HG03432 (cell line): ENCODE data around the gene POLL.
"Not testable (repeated sequence)": the region's sequence is repeated elsewhere in the genome, so short reads cannot be mapped to it uniquely, and the experiment has no call there.

Source experiments
- ATAC-seq: cut with Tn5 transposase; IDR thresholded peaks from one replicate; pipeline ENCODE4 v1.9.1; 2021; ENCODE audit warnings: mild to moderate bottlenecking, moderate library complexity; ENCODE audit not compliant: unreplicated experiment

POLL gene

DNA sequence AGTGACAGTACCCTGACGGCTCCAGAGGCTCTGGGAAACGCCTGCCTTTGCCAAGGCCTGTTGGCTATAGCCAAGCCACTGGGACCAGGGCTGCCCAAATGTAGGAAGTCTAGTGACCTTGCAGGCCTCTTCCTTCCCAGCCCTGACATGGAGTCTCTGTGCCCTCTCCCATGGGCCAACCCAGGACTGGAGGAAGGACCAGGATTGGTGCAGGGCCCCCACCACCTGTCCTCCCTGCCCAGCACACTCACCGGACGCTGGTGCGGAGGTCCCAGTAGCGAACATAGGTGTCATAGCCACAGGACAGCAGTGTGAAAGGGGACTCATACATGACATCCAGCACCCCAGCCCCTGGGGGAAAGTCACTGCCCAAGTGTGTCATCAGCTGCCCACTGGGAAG, 24.0 kb upstream of the POLL start:
- ATAC-seq: no peak

- ATAC-seq: no peak
These were observed 23.2 kb upstream of the POLL start for GRCh38 chr10:101611096-101611905.

- ATAC-seq: no peak
These were observed 21.4 kb upstream of the POLL start for GRCh38 chr10:101609481-101609880.

GRCh38 chr10:101607124-101607523, 19.1 kb upstream of the POLL start:
- ATAC-seq: no peak

DNA sequence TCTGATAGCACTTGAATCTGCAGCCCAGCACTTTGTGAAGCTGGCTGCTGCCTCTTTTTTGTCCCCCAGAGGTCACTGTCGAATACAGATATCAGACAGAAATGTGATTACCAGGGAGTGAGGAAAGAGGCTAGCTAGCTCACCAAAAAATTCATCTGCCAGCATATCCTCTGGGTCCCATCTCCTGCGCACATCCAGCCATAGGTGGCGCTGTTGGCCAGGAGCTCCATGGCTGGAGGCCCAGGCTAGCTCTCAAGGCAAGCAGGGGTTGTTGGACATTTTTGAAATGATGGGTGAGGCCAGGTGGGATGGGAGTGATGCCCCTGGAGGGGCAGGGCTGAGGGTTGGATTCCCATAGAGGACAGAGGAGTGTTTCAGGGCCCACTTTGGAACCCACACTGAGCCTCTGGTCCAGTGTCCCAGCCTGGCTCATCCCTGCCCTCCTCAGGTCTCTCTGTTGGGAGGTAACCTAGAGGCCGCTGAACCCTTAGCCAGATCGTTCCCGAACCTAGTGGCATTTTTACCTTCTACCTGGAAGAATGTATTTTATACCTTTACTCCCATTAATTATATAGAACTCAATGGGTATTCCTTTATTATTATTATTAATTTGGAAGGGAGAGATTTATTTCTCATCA, 14.8 kb upstream of the POLL start:
- peak; percentile 64 for ATAC-seq

DNA sequence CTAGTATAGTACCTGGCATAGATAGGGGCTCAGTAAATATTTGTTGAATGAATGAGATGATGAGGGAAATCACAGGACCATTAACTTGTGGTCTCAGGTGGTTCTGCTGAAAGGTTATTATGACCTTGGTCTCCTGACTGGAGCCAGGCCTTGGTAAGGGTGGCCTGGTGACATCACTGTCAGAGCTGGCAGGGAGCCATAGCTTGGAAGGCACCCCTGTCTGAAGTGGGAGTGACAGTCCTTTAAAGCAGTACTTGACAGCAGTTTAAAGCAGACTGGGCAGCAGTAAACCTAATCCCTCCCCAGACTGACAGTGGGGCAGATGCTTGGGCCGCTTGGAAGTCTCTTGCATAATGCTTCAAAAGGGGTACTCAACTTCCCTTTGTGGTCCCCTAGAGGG, 13.5 kb upstream of the POLL start:
- no peak for ATAC-seq

DNA sequence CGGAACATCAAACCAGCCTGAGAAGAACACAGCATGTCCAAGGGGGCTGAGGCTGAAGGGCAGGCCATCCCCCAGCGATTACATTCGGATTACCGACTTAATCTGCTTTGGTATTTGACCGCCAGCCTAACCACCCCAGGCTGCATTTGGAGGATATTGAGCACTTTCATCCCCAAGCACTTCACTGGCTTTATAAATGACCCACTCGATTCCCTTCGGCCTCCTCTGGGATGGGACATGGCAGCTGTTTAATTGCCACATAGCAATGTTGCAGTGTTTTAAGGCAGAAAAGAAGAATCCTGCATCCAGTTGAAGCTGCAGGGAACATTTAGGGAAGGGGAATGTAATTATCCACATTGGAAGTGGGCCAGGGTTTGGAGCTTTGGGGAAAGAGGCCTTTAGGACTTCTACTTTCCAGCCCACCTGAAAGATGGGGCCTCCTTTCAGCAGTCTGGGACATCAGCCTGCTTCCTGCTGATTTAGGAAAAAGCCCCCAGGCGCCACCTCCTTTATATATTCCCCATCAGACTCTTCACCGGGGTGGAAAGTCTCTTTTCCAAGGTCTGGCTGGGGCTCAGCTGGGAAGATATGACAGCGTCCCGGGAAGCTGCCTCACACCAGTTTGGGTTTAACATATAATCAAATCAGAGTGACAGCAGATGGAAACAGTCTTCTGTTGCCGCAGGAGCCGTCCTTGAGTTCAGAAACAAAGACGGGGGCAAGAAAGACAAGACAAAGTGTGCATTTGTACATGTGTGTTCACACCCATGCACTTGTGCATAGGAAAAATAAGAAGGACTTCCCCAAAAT, 9.2 kb upstream of the POLL start:
- no peak for ATAC-seq

DNA sequence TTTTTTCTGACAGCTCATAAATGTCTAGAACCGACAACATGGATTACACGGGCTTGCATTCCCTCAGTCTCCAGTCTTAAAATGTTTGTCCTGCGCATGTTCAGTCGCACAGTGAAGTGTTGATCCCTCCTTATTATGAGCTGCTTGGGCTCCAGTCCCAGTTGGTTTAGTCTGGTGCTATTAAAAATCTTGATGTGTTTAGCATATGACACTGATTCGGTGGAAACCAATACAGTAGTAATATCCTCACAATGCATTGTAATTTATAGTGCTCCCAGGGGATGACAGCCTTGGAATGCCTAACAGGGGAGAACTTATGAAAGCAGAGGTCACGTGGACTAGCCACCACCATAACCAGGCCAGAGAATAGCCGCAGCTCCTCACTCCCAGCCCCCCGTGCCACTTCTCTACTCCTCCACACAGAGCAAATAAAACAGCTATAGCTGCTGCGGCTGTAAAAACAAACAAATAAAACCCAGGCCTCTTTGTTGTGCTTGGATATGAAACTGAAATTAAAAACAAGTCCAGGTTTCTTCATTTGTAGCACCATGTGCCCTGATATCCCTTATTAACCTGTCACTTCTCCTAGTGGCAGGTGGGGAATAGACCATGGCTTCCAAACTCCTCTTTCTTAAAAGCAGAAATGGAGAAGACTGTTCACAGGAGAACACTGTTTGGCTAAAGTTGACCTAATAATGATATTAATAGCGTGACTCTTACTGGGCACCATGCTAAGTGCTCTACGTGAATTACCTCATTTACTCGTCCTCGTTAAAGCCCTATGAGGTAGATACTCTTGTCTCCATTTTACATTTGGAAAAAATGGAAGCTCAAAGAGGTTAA, 7.8 kb upstream of the POLL start:
- no peak for ATAC-seq

GRCh38 chr10:101593331-101593730, 5.3 kb upstream of the POLL start:
- ATAC-seq: not testable (repeated sequence)

GRCh38 chr10:101588879-101589278, 822 bp upstream of the POLL start:
- no peak for ATAC-seq

GRCh38 chr10:101585841-101586240, 2.2 kb downstream of the POLL start:
- ATAC-seq: no peak

DNA sequence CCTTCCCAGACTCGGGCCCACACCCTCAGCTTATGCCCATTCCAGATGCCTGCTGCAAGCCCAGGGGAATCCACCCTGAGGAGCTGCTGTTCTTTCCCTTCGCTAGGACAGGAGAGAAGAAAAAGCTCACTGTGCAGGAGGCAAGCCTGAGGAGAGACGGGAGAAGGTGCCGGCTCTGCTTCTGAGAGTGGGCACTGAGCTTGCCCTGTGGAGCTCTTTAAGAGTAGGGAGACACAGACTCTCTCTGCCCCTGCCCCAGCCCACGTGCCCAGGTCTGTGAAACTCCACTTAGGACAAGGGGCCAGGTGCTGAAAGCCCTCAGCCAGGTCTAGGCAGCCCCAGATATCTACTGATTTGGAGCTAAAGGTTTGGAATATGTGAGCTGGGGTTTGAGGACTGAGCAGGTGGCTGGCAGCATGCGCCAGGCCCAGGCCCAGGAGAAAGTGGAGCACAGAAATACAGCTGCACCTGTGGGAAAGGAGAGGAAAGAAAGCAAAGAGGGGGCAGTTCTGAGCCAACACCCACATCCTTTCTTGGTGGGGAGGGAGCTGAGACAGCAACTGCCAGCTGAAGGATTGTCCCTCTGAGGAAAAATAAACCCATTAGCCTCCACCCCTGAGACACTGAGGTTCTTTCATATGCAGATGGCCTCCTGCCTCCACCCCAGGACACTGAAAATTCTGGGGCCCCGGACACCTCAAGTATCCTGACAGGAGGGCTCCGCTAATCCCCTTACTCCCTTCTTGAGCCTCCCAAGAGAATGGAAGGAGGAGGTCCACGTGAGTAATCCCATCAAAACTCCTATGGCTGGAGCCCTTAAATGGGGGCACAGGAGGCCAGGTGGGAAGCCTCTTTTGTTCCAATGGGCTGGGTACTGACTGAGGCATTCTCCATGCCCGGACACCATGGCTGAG, 7.3 kb downstream of the POLL start:
- no peak for ATAC-seq

GRCh38 chr10:101579516-101579870, 8.6 kb downstream of the POLL start:
- no peak for ATAC-seq

DNA sequence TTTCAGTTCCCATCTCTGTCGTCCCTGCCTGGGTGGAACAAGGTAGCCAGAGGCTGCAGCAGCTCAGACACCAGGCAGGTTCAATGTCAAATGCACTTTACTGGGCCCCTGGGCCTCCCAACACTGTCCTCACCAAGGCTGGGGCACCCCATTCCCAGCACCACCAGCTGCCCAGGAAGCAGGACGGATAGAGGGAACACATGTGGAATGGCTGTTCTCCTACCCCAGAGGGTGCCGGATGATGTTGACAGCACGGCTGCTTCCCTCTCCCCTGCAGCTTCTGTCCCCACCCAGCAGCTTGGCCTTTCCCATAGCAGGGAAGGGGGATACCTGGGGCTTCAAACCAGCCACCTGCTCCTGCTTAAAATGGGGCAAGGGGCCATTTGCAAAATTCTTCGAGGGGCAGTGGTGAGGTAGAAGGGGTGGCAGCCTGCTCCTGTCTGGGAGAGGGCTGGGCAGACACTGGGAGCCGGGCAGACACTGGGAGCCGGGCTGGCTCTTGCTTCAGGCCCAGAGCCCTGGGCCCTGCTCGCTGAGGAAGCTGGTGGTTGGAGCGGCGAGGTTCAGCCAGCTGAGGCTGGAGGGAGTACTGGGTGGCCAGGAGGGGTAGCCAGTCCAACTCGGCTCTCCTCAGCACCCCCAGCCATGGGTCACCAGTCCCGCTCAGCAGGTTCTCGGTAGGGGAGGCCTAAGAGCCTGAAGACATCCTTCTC, 9.1 kb downstream of the POLL start:
- no peak for ATAC-seq

DNA sequence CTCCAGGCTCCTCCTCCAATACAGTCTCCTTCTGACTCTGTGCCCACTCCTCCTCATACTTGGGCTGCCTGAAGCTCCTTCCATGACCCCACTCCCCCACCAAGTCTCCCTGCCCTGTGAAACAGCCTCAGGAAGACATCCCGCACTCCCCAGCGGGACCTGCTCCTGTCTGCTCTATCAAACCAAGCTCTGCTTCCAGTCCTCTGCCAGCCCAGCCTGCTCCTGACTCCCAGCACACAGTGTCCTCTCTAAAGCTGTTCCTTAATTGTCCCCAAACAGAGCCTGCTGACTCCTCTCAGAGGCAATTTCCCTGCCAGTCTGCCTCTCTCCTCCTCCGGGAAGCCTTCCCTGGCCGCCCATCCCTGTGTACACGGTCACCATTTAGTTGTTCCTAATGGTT, 9.9 kb downstream of the POLL start:
- no peak for ATAC-seq

DNA sequence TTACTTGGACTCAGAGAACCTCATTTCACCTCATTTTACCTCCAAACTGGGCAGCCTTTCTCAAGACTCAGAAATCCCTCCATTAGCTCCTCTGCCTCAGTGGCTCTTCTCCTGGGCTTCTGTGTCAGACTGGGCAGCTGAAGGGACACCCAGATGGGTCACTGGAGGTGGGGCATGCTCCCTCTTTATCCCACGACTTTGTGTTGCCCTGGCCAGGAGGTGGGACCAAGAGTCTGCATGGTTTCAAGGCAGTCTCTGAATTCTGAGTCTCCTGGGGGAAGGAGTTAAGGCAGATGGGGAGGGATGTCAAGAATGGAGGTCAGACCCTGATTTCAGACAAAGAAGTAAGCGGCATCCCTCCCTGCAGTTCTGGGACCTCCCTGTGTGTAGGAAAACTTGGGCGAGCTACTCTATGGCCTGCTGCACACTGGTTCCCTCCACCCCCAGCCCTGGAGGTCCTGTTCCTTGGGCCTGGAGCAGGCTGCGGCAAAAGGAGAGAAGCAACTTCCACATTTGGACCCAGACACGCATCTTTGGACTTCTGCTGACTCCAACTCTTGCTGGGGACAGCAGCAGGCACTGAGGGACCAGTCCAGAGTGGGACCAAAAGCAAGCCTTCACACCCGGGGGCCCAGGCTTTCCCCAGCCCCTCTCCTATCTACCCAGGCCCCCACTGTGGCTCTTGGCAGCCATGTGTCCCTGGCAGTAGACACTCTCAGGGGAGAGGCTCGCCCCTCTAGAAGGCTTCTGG, 10.8 kb downstream of the POLL start:
- ATAC-seq: no peak

DNA sequence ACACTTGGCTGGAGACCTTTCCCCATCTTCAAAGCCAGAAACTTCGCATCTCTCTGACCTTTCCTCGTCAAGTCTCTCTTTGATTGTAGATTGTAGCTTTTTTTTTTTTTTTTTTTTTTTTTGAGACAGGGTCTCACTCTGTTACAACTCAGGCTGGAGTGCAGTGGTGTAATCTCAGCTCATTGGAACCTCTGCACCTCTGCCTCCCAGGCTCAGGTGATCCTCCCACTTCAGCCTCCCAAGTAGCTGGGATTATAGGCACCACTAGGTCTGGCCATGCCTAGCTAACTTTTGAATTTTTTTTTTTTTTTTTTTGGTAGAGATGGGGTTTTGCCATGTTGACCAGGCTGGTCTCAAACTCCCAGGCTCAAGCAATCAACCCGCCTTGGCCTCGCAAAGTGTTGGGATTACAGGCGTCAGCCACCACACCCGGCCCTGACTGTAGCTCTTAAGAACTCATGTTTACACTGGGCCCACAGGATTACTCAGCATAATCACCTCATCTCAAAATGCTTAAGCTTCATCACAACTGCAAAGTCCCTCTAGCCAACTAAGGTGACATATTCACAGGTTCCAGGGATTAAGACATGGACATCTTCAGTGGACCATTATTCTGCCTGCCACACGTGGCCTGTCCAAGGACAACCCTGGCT, 11.7 kb downstream of the POLL start:
- no peak for ATAC-seq

GRCh38 chr10:101575580-101576210, 12.4 kb downstream of the POLL start:
- no peak for ATAC-seq
